GM12892 (cell line): ENCODE measurements around the gene NUP37.
"Not testable (repeated sequence)": the region's sequence is repeated elsewhere in the genome, so short reads cannot be mapped to it uniquely, and the experiment has no call there.

ENCODE experiments used
- POLR2A ChIP-seq: IDR thresholded peaks from 2 replicates; pipeline ENCODE4 v1.6.1; 2011; ENCODE audit warnings: low read depth, low read length, control low read depth
- POLR2AphosphoS5 ChIP-seq: IDR thresholded peaks from 2 replicates; pipeline ENCODE4 v1.6.1; 2011; ENCODE audit warnings: low read depth, low read length, control low read depth
- TAF1 ChIP-seq: IDR thresholded peaks from 2 replicates; pipeline ENCODE4 v1.6.1; 2011; ENCODE audit warnings: low read depth, mild to moderate bottlenecking, control low read depth, low read length, borderline replicate concordance

DNA sequence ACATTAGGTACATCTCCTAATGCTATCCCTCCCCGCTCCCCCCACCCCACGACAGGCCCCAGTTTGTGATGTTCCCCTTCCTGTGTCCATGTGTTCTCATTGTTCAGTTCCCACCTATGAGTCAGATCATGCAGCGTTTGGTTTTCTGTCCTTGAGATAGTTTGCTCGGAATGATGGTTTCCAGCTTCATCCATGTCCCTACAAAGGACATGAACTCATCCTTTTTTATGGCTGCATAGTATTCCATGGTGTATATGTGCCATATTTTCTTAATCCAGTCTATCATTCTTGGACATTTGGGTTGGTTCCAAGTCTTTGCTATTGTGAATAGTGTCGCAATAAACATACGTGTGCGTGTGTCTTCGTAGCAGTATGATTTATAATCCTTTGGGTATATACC, 17.7 kb upstream of the NUP37 start:
- TF ChIP-seq POLR2A, POLR2AphosphoS5, TAF1: not testable (repeated sequence)
